HG03039 (cell line): ENCODE measurements around the gene AP2A2.

ENCODE experiments used
- ATAC-seq: cut with Tn5 transposase; IDR thresholded peaks from one replicate; pipeline ENCODE4 v1.9.1; 2021; ENCODE audit warnings: mild to moderate bottlenecking, moderate library complexity; ENCODE audit not compliant: unreplicated experiment

Gene AP2A2

DNA sequence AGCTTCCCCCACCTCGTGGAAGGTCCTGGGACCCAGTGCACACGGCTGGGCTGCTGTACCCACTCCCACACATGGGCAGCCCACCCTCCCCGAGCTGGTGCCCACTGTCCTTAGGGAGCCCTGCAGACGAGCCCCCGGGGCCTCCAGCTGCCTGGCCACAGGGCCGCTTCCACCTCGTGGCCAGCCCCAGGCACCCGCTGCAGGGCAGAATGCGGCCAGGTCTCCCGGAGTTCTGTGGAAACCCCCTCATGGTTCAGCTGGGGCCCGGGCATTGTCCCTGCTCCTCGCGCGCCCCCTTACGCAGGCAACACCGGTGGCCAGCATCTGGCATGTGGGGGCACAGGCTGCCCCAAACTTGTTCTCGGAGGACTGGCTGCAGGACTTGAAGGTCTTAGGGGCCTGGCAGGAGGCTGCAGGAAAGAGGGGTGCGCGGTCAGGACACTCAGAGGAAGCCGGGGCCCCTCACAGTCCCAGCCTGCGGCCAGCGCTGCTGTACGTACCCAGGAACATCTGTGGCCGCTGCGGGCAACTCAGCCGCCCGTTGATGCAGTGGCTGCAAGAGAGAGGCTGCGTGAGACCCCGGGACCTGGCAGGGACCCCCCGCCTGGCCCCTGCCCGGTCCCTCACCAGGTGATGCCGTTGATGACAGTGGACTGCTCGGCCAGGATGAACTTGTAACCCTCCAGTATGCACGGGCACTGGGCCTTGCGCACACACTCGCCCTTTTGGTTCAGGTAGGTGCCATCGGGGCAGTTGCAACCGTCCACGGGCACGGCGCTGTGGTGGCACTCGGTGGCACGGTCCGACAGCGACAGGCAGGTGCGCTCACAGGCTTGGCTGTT, 101.2 kb downstream of the AP2A2 start:
- no peak for ATAC-seq

- ATAC-seq, result no peak
Observed at GRCh38 chr11:1027483-1028290, 102.0 kb downstream of the AP2A2 start.

- no peak for ATAC-seq
Observed at GRCh38 chr11:1028291-1028540, 102.5 kb downstream of the AP2A2 start.

GRCh38 chr11:1028616-1029015, 102.9 kb downstream of the AP2A2 start:
- ATAC-seq, result no peak

DNA sequence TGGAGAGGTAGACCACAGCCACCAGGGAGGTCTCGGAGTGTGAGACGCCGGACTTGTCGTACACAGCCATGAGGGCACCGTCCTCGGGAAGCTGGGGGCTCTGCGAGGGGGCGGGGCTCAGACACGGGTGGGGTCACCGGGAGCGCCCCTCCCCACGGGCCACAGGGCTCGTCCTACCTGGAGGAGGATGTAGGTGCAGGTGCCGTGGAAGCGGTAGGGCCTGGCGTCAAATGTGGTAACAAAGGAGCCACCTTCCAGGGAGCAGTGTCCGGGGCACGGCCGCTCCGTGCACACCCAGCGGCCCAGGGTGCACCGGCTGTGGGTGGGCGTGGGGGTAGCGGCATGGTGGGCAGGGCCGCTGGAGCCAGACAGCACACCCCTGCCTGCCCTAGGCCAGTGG, 103.4 kb downstream of the AP2A2 start:
- no peak for ATAC-seq

DNA sequence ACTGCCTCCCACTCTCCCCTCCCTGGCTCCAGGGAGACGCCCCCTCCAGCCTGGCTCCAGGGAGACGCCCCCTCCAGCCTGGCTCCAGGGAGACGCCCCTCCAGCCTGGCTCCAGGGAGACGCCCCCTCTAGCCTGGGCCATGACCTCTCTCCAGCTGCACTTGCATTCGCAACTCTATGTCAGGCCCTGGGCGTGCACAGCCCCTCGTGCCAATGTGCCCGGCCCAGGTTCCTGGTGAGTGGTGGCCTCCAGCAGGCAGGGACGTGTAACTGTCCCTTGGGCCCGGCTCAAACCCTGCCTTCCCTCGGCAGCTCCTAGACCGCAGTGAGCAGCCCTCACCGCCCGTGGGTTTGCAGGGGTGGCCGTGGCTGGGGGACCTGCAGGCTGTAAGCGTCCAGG, 104.0 kb downstream of the AP2A2 start:
- ATAC-seq, result no peak

GRCh38 chr11:1030086-1030485, 104.4 kb downstream of the AP2A2 start:
- no peak for ATAC-seq

DNA sequence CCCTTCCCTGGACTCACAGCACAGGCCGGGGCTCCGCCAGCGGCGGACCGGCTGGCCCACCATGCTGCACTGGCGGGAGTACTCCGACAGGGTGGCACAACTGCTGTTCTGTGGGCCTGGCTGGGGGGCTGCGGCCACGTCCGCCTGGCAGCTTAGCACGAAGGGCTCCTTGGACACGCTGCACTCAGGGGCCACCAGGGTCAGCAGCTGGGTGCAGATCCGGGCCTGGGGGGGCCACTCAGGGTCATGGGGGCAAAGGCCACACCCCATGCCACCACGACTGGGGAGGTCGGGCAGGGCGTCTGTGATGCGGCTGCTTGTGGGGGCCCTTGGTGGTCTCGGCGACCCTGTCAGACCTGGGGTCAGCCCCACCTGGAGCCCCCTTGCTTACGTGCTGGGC, 104.9 kb downstream of the AP2A2 start:
- ATAC-seq, result no peak

DNA sequence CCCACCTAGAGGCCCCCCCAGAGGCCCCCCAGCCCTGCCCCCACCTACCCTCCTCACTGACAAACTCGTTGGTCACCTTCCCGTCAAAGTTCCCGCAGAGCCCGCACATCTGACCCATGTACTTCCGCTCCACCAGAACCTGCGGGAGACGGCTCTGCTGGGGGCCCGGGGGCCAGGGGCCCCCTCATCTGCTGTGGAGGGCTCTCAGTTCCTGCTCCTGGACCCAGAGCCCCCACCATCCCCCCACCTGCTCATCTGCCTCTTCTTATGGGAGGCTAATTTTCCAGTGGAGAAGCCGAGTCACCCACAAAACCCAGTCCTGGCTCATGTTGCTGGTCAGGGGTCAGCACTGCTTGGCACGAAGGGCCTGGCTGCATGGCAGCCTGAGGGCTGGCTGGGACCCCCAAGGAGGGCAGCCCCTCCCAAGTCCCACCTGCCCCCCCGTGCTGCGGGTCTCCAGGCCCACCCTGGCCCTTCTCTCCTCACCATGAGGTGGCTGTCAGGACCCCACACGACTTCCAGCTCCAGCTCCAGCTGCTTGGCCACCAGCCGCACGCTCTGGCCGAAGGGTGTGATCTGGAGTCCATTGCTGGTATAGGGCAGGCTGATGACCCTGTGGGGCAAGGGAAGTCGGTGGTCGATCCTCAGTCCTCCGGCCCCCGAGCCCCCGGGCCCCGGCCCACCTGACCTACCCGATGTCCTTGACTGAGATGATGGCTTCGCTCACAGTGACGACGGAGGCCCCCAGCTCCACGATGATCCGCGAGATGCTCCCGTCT, 105.6 kb downstream of the AP2A2 start:
- ATAC-seq, result no peak

- ATAC-seq, result no peak
Observed at GRCh38 chr11:1032310-1032891, 106.7 kb downstream of the AP2A2 start.

- ATAC-seq, result no peak
Observed at GRCh38 chr11:1033016-1033798, 107.5 kb downstream of the AP2A2 start.

GRCh38 chr11:1034001-1034400, 108.3 kb downstream of the AP2A2 start:
- no peak for ATAC-seq

DNA sequence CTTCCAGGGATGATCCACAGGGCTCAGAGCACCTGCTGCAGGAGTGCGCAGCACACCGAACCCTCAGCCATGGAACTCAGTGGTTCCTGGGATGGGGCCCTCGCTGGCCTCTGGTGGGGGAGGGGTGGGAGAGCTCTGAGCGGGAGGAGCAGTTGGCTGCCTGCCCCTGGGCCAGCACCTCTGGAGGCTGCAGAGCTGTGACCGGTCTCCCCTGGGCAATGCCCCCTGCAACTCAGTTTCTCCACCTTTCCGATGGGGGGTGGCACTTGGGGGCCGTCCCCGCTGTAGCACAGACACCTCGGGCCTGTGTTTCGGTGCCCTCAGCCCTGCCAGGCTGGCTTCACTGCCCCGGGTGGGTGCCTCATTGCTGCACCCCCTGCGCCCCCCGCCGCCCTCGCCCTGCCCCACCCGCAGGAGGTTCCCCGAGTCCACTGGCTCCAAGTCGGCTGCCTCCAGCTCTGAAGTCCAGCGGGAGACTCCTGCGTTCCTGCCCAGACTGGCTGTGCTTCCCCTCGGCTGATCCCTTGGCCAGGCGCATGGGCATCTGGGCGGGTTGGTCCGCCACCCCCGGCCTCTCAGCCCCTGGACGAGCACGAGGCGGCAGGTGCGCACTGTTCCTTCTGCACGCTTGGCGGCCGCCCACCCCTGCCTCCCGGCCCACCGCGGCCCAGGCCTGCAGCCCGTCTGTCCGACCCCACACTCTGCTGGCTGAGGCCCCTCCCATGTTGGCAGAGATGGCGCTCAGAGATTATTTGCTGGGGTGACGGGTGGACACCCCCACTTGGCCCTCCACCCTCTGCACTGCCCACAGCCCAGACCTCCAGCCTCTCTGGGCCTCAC, 109.0 kb downstream of the AP2A2 start:
- ATAC-seq, result no peak

DNA sequence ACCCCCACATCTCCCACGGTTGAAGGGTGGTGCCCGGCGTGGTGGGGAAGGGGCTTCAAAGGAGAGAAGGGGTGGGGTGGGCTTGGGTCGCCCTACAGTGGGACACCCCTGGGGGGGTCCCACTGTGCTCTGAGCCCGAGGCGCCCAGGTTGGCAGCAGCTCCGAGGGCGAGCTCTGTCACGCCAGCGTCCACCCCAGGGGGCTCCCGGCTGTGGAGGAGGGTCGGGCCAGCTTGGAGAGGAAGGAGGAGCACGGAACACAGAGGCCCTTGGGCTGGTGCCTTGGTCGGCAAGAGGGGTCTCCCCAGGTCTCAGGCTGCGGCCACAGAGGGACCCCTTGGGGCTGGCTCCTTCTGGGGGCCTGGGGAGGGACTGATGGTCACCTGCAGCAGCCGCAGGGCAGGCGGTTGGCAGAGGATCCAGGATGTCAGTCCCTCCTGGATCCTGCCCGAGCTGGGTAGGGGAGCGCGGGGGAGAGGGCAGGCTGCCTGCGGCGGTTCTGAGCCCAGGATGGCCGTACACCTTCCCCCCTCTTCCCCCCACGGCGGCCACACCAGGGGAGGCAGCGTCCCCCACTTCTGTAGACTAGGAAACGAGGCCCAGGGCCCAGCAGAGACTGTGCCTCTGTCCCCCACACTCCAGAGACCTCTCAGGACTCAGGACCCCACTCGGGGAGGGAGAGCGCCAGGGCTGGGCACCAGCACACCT, 110.1 kb downstream of the AP2A2 start:
- no peak for ATAC-seq

GRCh38 chr11:1036303-1036923, 110.7 kb downstream of the AP2A2 start, which contains the start of gene MUC6:
Gene MUC6, minus strand, starts transcription at chr11:1036718. Its CDS starts 63 bp downstream, at chr11:1036655.
- no peak for ATAC-seq

DNA sequence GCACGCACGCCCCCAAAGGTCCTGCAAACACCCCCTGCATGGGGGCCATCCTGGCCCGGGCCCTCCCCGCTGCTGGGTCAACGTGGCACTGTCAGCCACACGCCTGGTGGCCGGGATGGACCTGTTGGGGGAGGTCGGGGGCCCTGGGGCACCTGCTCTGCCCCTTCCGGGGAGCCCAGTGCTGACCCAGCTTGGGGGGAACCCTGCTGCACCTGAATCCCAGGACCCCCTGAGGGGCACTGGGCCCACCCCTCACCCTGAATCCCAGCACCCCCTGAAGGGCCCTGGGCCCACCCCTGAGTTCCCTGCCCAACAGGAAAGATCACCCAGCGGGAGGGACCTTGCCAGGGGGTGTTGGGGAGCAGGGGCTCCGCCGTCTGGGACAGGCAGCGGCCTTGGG, 111.3 kb downstream of the AP2A2 start:
- ATAC-seq, result no peak

DNA sequence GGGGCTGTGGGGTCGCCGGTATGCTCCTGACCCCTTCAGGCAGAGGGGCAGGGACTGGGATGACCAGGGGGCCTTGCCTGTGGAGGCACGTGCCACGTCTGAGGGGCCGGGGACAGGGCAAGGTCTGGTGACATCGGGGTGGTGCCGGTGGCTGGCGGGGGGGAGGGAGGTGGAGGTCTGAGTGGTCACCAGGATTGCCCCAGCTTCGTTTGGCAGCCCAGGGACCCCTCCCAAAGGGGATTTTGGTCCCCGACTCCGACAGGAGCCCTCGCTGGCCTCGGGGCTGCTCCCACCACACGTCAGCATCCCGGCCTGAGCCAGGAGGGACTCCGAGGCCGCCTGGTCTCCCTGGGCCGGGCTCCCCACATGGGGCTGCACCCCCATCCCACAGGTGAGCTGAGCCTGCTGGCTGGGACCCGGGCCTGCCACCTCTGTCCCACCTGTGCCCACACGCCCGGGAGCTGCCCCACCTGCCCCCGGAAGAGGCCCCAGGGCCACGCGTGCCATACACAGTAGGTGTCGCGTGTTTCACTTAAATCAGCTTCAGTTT, 111.9 kb downstream of the AP2A2 start:
- ATAC-seq, result no peak

DNA sequence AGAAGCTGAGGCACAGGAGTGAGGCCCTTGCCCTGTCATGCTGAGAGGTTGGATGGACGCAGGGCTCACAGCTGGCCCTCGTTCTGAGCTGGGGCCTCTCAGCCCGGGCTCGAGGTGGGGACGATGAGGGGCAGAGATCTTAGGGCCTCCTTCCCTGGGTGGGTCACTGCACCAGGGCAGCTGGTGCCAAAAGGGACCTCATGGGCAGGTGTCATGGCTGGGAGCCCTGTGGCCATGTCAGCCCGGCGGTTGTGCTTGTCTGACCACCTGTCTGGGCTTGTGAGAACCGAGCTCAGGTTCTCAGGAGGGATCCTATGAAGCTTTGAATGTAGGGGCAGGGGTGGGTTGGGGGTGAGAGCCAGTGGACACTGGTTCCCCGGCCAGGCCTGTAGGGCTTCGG, 112.7 kb downstream of the AP2A2 start:
- ATAC-seq, result no peak
